SK-N-SH (cell line): Measurements from ENCODE around the gene CSTB. TPM values are rescaled to one million over a fixed set of nuclear protein-coding genes. Genes with fewer than 3 reads are reported as not detected.

ENCODE experiments used
- CTCF ChIA-PET: fragments of 300-600, 350-600 bp; formaldehyde crosslinking; extraction: SDS; loops from one replicate; lab custom pipeline; 2021; lab: Yijun Ruan, JAX
- POLR2A ChIA-PET: fragments of 350-600 bp; sonication (Branson Sonifier 250); formaldehyde crosslinking; extraction: SDS; loops from one replicate; lab custom pipeline; 2020; ENCODE audit warnings: antibody characterized with exemption, inconsistent platforms; lab: Yijun Ruan, JAX
- DNase-seq: peaks from one replicate; pipeline ENCODE4 v3.0.0; 2012
- H2AFZ ChIP-seq: fragments of 200-600 bp; sonication (generic); 2 replicates; pipeline ENCODE4 v1.8.1; 2016; ENCODE audit warnings: antibody characterized with exemption, mild to moderate bottlenecking, low read depth
- H3F3A ChIP-seq: fragments of 200-600 bp; sonication (generic); replicated peaks from 2 replicates; pipeline ENCODE3; 2016; ENCODE audit warnings: antibody characterized with exemption, mild to moderate bottlenecking; ENCODE audit not compliant: insufficient read depth
- H3K27ac ChIP-seq, 2 experiments: fragments of 200-500 bp in 1 of 2; fragments of 200-600 bp in 1 of 2; sonication (Bioruptor generic) in 1 of 2; sonication (generic), shearing (Covaris generic) in 1 of 2; 2 replicates each; pipeline versions ENCODE4 v1.5.1 to v1.6.1; 2014 to 2016; ENCODE audit warnings: low read depth in 2 of 2, inconsistent platforms in 1 of 2, low read length in 1 of 2, mild to moderate bottlenecking in 1 of 2, mixed read lengths in 1 of 2
- H3K27me3 ChIP-seq: fragments of 200-600 bp; sonication (generic), shearing (Covaris generic); 2 replicates; pipeline ENCODE4 v1.6.1; 2016; ENCODE audit warnings: mixed run types; ENCODE audit not compliant: insufficient read depth
- H3K36me3 ChIP-seq, 2 experiments: fragments of 200-500 bp in 1 of 2; fragments of 200-600 bp in 1 of 2; sonication (Bioruptor generic) in 1 of 2; sonication (generic) in 1 of 2; replicated peaks in 1 of 2; 2 replicates each; pipeline versions ENCODE3 to v1.5.1; 2014 to 2016; ENCODE audit warnings: low read length in 1 of 2, mild to moderate bottlenecking in 1 of 2; ENCODE audit not compliant: insufficient read depth in 2 of 2, control insufficient read depth in 1 of 2
- H3K4me1 ChIP-seq, 2 experiments: fragments of 200-500 bp in 1 of 2; fragments of 200-600 bp in 1 of 2; sonication (Bioruptor generic) in 1 of 2; sonication (generic), shearing (Covaris generic) in 1 of 2; 2 replicates each; pipeline versions ENCODE4 v1.5.1 to v1.6.1; 2014 to 2016; ENCODE audit warnings: low read depth in 1 of 2, low read length in 1 of 2, mixed run types in 1 of 2; ENCODE audit not compliant: insufficient read depth in 2 of 2, control insufficient read depth in 1 of 2
- H3K4me2 ChIP-seq: fragments of 200-600 bp; sonication (generic), shearing (Covaris generic); 2 replicates; pipeline ENCODE4 v1.6.1; 2017; ENCODE audit warnings: mixed run types
- H3K4me3 ChIP-seq, 2 experiments: fragments of 200-500 bp in 1 of 2; fragments of 200-600 bp in 1 of 2; sonication (Bioruptor generic) in 1 of 2; sonication (generic), shearing (Covaris generic) in 1 of 2; 2 replicates each; pipeline versions ENCODE4 v1.5.1 to v1.8.1; 2014 to 2016; ENCODE audit warnings: low read depth in 2 of 2, inconsistent platforms in 1 of 2, low read length in 1 of 2, mild to moderate bottlenecking in 1 of 2, mixed read lengths in 1 of 2, moderate library complexity in 1 of 2
- H3K79me2 ChIP-seq: fragments of 200-600 bp; sonication (generic); 2 replicates; pipeline ENCODE4 v1.8.1; 2017; ENCODE audit warnings: mild to moderate bottlenecking; ENCODE audit not compliant: insufficient read depth
- H3K9ac ChIP-seq: fragments of 200-600 bp; sonication (generic); 2 replicates; pipeline ENCODE4 v1.6.1; 2017; ENCODE audit warnings: mixed run types
- H3K9me2 ChIP-seq: fragments of 200-600 bp; sonication (generic); 2 replicates; pipeline ENCODE4 v1.6.1; 2017; ENCODE audit warnings: mixed run types
- H3K9me3 ChIP-seq: fragments of 200-600 bp; sonication (generic); 2 replicates; pipeline ENCODE4 v1.6.1; 2017; ENCODE audit warnings: mixed run types, mild to moderate bottlenecking, moderate library complexity
- H4K20me1 ChIP-seq: fragments of 200-600 bp; sonication (generic); 2 replicates; pipeline ENCODE4 v1.6.1; 2017; ENCODE audit warnings: mild to moderate bottlenecking, mixed run types; ENCODE audit not compliant: insufficient read depth
- CHD2 ChIP-seq: fragments of 150-350 bp; IDR thresholded peaks from 2 replicates; pipeline ENCODE4 v1.6.1; 2018; ENCODE audit warnings: low read length; ENCODE audit not compliant: partially characterized antibody
- CTCF ChIP-seq: fragments of 200-600 bp; sonication (generic); IDR thresholded peaks from 2 replicates; pipeline ENCODE4 v1.6.1; 2017; ENCODE audit warnings: antibody characterized with exemption, mild to moderate bottlenecking, moderate library complexity
- EP300 ChIP-seq, 2 experiments: IDR thresholded peaks; 2 replicates each; pipeline versions ENCODE4 v1.4.0 to v1.6.1; 2012; ENCODE audit warnings: borderline replicate concordance in 1 of 2, low read depth in 1 of 2, low read length in 1 of 2
- EZH2phosphoT487 ChIP-seq: fragments of 200-600 bp; sonication (generic); IDR thresholded peaks from 2 replicates; pipeline ENCODE4 v1.6.1; 2017; ENCODE audit warnings: low read depth, mixed run types, mild to moderate bottlenecking, antibody characterized with exemption, moderate library complexity, borderline replicate concordance
- FOSL2 ChIP-seq: IDR thresholded peaks from 2 replicates; pipeline ENCODE4 v1.4.0; 2012; ENCODE audit warnings: low read depth, mild to moderate bottlenecking, moderate library complexity, borderline replicate concordance
- GATA2 ChIP-seq: sonication (generic); formaldehyde crosslinking; IDR thresholded peaks from 2 replicates; pipeline ENCODE4 v1.5.0; 2020; ENCODE audit warnings: mild to moderate bottlenecking, missing genetic modification reagents
- JUND ChIP-seq: IDR thresholded peaks from 2 replicates; pipeline ENCODE4 v1.4.0; 2012
- MEF2A ChIP-seq: IDR thresholded peaks from 2 replicates; pipeline ENCODE4 v1.4.0; 2012; ENCODE audit warnings: low read depth, borderline replicate concordance
- MXI1 ChIP-seq: IDR thresholded peaks from 2 replicates; pipeline ENCODE4 v1.6.1; 2012; ENCODE audit warnings: mild to moderate bottlenecking, low read depth, low read length, improper control_type of control experiment
- NFIC ChIP-seq: IDR thresholded peaks from 2 replicates; pipeline ENCODE4 v1.4.0; 2012; ENCODE audit warnings: borderline replicate concordance
- NRF1 ChIP-seq: IDR thresholded peaks from 2 replicates; pipeline ENCODE4 v1.6.1; 2012; ENCODE audit warnings: low read depth, mild to moderate bottlenecking, low read length
- RAD21 ChIP-seq: IDR thresholded peaks from 2 replicates; pipeline ENCODE4 v1.6.1; 2012; ENCODE audit warnings: mild to moderate bottlenecking, low read length
- SIN3A ChIP-seq: IDR thresholded peaks from 2 replicates; pipeline ENCODE4 v1.6.1; 2012; ENCODE audit warnings: low read depth, mild to moderate bottlenecking, low read length, moderate library complexity, borderline replicate concordance
- SMC3 ChIP-seq: IDR thresholded peaks from 2 replicates; pipeline ENCODE4 v1.6.1; 2012; ENCODE audit warnings: low read depth, low read length, improper control_type of control experiment
- TEAD4 ChIP-seq: IDR thresholded peaks from 2 replicates; pipeline ENCODE4 v1.4.0; 2012; ENCODE audit warnings: mild to moderate bottlenecking, borderline replicate concordance; ENCODE audit not compliant: insufficient read depth
- USF2 ChIP-seq: fragments of 150-350 bp; IDR thresholded peaks from 2 replicates; pipeline ENCODE4 v1.6.1; 2017; ENCODE audit warnings: antibody characterized with exemption, low read length, low read depth, borderline replicate concordance
- WGBS: methylation state at CpG from one replicate; pipeline ENCODE4 v1.1.6; 2017; ENCODE audit warnings: low lambda C conversion rate; 5-methylcytosine and 5-hydroxymethylcytosine counted together
- polyA plus RNA-seq, 3 experiments: library from polyadenylated mRNA; depleted of rRNA; stranded (reverse); fragments of >200 nt; gene quantifications; 2 replicates each; pipeline ENCODE4 v1.2.3, GENCODE V29; 2012
- TF ChIP-seq, protein P1 (sequence below): IDR thresholded peaks from 2 replicates; pipeline ENCODE4 v1.4.0; 2012; ENCODE audit warnings: low read depth
- TF ChIP-seq, protein P2 (sequence below): IDR thresholded peaks from 2 replicates; pipeline ENCODE4 v1.4.0; 2012; ENCODE audit warnings: low read depth, borderline replicate concordance
- TF ChIP-seq, protein P3 (sequence below): IDR thresholded peaks from 2 replicates; pipeline ENCODE4; 2012
- TF ChIP-seq, protein P4 (sequence below): IDR thresholded peaks from 2 replicates; pipeline ENCODE4 v1.4.0; 2012; ENCODE audit warnings: low read depth, borderline replicate concordance

CSTB gene
- polyA plus RNA-seq, 1 of the 3 experiments (the other 2 are of a cell fraction): 101 TPM

GRCh38 chr21:43752758-43753438, 23.2 kb downstream of the CSTB start:
- Histone ChIP-seq H3K9ac (no peak overlapping the region), H3K4me2 (no peak overlapping the region), H3K9me2 (no peaks in the 10 kb centered on the region), H3K79me2 (no peaks in the 10 kb centered on the region), H2AFZ (no peak overlapping the region), H3K36me3 (peaks cover 0 to 51% of the 10 kb centered on the region in 2 experiments), H3K4me3 (no peak overlapping the region), H3K4me1 (no peaks in the 10 kb centered on the region), H4K20me1 (no peaks in the 10 kb centered on the region), H3K9me3 (no peaks in the 10 kb centered on the region), H3K27me3 (no peaks in the 10 kb centered on the region), H3F3A (no peaks in the 10 kb centered on the region), H3K27ac (no peak overlapping the region)
- CTCF ChIA-PET: no interaction called here
- TF ChIP-seq SMC3 (no peak), CTCF (no peak), RAD21 (no peak), EP300 (IDR thresholded peaks at IDR 0.05; ENCODE audit: borderline replicate concordance in 1 of 2, low read depth in 1 of 2, low read length in 1 of 2) (no peak), SIN3A (no peak), EZH2phosphoT487 (no peak), CHD2 (no peak), USF2 (no peak), MEF2A (no peak), NRF1 (no peak), GATA2 (no peak), MXI1 (no peak), FOSL2 (no peak), TEAD4 (no peak), NFIC (no peak), JUND (no peak)
- TF ChIP-seq, protein P1, sequence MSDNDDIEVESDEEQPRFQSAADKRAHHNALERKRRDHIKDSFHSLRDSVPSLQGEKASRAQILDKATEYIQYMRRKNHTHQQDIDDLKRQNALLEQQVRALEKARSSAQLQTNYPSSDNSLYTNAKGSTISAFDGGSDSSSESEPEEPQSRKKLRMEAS: no peak
- TF ChIP-seq, protein P2, sequence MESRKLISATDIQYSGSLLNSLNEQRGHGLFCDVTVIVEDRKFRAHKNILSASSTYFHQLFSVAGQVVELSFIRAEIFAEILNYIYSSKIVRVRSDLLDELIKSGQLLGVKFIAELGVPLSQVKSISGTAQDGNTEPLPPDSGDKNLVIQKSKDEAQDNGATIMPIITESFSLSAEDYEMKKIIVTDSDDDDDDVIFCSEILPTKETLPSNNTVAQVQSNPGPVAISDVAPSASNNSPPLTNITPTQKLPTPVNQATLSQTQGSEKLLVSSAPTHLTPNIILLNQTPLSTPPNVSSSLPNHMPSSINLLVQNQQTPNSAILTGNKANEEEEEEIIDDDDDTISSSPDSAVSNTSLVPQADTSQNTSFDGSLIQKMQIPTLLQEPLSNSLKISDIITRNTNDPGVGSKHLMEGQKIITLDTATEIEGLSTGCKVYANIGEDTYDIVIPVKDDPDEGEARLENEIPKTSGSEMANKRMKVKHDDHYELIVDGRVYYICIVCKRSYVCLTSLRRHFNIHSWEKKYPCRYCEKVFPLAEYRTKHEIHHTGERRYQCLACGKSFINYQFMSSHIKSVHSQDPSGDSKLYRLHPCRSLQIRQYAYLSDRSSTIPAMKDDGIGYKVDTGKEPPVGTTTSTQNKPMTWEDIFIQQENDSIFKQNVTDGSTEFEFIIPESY: no peak
- TF ChIP-seq, protein P3, sequence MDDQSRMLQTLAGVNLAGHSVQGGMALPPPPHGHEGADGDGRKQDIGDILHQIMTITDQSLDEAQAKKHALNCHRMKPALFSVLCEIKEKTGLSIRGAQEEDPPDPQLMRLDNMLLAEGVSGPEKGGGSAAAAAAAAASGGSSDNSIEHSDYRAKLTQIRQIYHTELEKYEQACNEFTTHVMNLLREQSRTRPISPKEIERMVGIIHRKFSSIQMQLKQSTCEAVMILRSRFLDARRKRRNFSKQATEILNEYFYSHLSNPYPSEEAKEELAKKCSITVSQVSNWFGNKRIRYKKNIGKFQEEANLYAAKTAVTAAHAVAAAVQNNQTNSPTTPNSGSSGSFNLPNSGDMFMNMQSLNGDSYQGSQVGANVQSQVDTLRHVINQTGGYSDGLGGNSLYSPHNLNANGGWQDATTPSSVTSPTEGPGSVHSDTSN: no peak
- TF ChIP-seq, protein P4, sequence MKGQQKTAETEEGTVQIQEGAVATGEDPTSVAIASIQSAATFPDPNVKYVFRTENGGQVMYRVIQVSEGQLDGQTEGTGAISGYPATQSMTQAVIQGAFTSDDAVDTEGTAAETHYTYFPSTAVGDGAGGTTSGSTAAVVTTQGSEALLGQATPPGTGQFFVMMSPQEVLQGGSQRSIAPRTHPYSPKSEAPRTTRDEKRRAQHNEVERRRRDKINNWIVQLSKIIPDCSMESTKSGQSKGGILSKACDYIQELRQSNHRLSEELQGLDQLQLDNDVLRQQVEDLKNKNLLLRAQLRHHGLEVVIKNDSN: no peak
- POLR2A ChIA-PET: no interaction called here
- DNase-seq: no peak
- WGBS: 96% methylated on average over 27 of the region's 28 CpGs
